ENCODE data around the gene POMP. TPM values are rescaled to one million over a fixed set of nuclear protein-coding genes. Genes with fewer than 3 reads are reported as not detected.

The POMP gene
- total RNA-seq, 1 experiment from 2014 or later: 203 TPM

GRCh38 chr13:28624707-28625432 is 34.1 kb upstream of the POMP start:
- Histone ChIP-seq H3K4me1 (no peaks in the 10 kb centered on the region), H3K4me3 (no peak overlapping the region), H3K27ac (no peak overlapping the region), H3K27me3 (no peaks in the 10 kb centered on the region), H3K9me3 (replicated peaks) (no peaks in the 10 kb centered on the region), H3K36me3 (no peaks in the 10 kb centered on the region)
- DNase-seq: no peak

GRCh38 chr13:28626266-28626665 is 32.7 kb upstream of the POMP start:
- Histone ChIP-seq H3K27me3 (no peaks in the 10 kb centered on the region; the same call in 1 of the 2 replicates), H3K4me3 (no peak overlapping the region), H3K27ac (no peak overlapping the region), H3K9me3 (replicated peaks) (no peaks in the 10 kb centered on the region), H3K4me1 (no peaks in the 10 kb centered on the region), H3K36me3 (no peaks in the 10 kb centered on the region)
- DNase-seq: no peak

GRCh38 chr13:28628241-28628640 is 30.7 kb upstream of the POMP start:
- no peak overlapping the region for H3K27ac ChIP-seq
- H3K4me3 ChIP-seq: no peak overlapping the region
- H3K4me1 ChIP-seq: no peaks in the 10 kb centered on the region
- no peaks in the 10 kb centered on the region for H3K9me3 ChIP-seq (replicated peaks)
- no peaks in the 10 kb centered on the region; the same call in 1 of the 2 replicates for H3K27me3 ChIP-seq
- no peaks in the 10 kb centered on the region for H3K36me3 ChIP-seq
- no peak for DNase-seq

- Histone ChIP-seq H3K4me3 (no peak overlapping the region), H3K27me3 (no peaks in the 10 kb centered on the region; the same call in 1 of the 2 replicates), H3K27ac (no peak overlapping the region), H3K4me1 (no peaks in the 10 kb centered on the region), H3K9me3 (replicated peaks) (no peaks in the 10 kb centered on the region), H3K36me3 (no peaks in the 10 kb centered on the region)
- no peak for DNase-seq
Measured at GRCh38 chr13:28630869-28631268, 28.1 kb upstream of the POMP start.

- DNase-seq: no peak
- no peak overlapping the region for H3K27ac ChIP-seq
- H3K4me3 ChIP-seq: no peak overlapping the region
- no peaks in the 10 kb centered on the region for H3K9me3 ChIP-seq (replicated peaks)
- H3K36me3 ChIP-seq: no peaks in the 10 kb centered on the region
- H3K4me1 ChIP-seq: peaks cover 5% of the 10 kb centered on the region; the same call in 1 of the 2 replicates
- no peaks in the 10 kb centered on the region; the same call in 1 of the 2 replicates for H3K27me3 ChIP-seq
Measured at GRCh38 chr13:28631801-28632200, 27.1 kb upstream of the POMP start.

GRCh38 chr13:28636069-28636468 is 22.9 kb upstream of the POMP start:
- Histone ChIP-seq H3K36me3 (no peaks in the 10 kb centered on the region), H3K9me3 (replicated peaks) (no peaks in the 10 kb centered on the region), H3K27ac (no peak overlapping the region), H3K27me3 (no peaks in the 10 kb centered on the region), H3K4me3 (no peak overlapping the region), H3K4me1 (peaks cover 5% of the 10 kb centered on the region; the same call in 1 of the 2 replicates)
- DNase-seq: no peak

- Histone ChIP-seq H3K9me3 (replicated peaks) (no peaks in the 10 kb centered on the region), H3K36me3 (no peaks in the 10 kb centered on the region), H3K4me1 (peaks cover 5% of the 10 kb centered on the region; the same call in 1 of the 2 replicates), H3K27me3 (no peaks in the 10 kb centered on the region), H3K4me3 (no peak overlapping the region), H3K27ac (no peak overlapping the region)
- DNase-seq: peak; percentile 60 to 80
Measured at GRCh38 chr13:28636677-28637317, 22.1 kb upstream of the POMP start.

GRCh38 chr13:28637714-28638355 is 21.1 kb upstream of the POMP start:
- no peak for DNase-seq
- Histone ChIP-seq H3K27ac (no peak overlapping the region), H3K9me3 (replicated peaks) (no peaks in the 10 kb centered on the region), H3K27me3 (no peaks in the 10 kb centered on the region), H3K4me1 (peaks cover 5% of the 10 kb centered on the region; the same call in 1 of the 2 replicates), H3K36me3 (no peaks in the 10 kb centered on the region), H3K4me3 (no peak overlapping the region)

GRCh38 chr13:28638756-28639155 is 20.2 kb upstream of the POMP start:
- DNase-seq: no peak
- H3K36me3 ChIP-seq: no peaks in the 10 kb centered on the region
- peaks cover 5% of the 10 kb centered on the region; the same call in 1 of the 2 replicates for H3K4me1 ChIP-seq
- no peaks in the 10 kb centered on the region for H3K27me3 ChIP-seq
- H3K27ac ChIP-seq: no peak overlapping the region
- no peaks in the 10 kb centered on the region for H3K9me3 ChIP-seq (replicated peaks)
- H3K4me3 ChIP-seq: no peak overlapping the region

- DNase-seq: no peak
- no peaks in the 10 kb centered on the region for H3K36me3 ChIP-seq
- no peaks in the 10 kb centered on the region for H3K27me3 ChIP-seq
- H3K9me3 ChIP-seq (replicated peaks): no peaks in the 10 kb centered on the region
- H3K4me1 ChIP-seq: peaks cover 5% of the 10 kb centered on the region; the same call in 1 of the 2 replicates
- H3K27ac ChIP-seq: no peak overlapping the region
- no peak overlapping the region for H3K4me3 ChIP-seq
Measured at GRCh38 chr13:28640861-28641599, 17.9 kb upstream of the POMP start.

GRCh38 chr13:28641600-28641926 is 17.4 kb upstream of the POMP start:
- no peaks in the 10 kb centered on the region for H3K9me3 ChIP-seq (replicated peaks)
- no peaks in the 10 kb centered on the region for H3K27me3 ChIP-seq
- H3K4me1 ChIP-seq: peaks cover under 1% of the 10 kb centered on the region; the same call in 1 of the 2 replicates
- no peak overlapping the region for H3K27ac ChIP-seq
- no peak for DNase-seq
- H3K4me3 ChIP-seq: no peak overlapping the region
- no peaks in the 10 kb centered on the region for H3K36me3 ChIP-seq

GRCh38 chr13:28650284-28650683 is 8.6 kb upstream of the POMP start:
- H3K4me3 ChIP-seq: no peak overlapping the region
- no peak for DNase-seq
- no peaks in the 10 kb centered on the region for H3K27me3 ChIP-seq
- no peaks in the 10 kb centered on the region for H3K36me3 ChIP-seq
- no peak overlapping the region for H3K27ac ChIP-seq
- H3K4me1 ChIP-seq: no peaks in the 10 kb centered on the region
- H3K9me3 ChIP-seq (replicated peaks): no peaks in the 10 kb centered on the region

- H3K36me3 ChIP-seq: no peaks in the 10 kb centered on the region
- H3K9me3 ChIP-seq (replicated peaks): no peaks in the 10 kb centered on the region
- H3K27ac ChIP-seq: no peak overlapping the region
- H3K4me3 ChIP-seq: no peak overlapping the region
- no peaks in the 10 kb centered on the region for H3K4me1 ChIP-seq
- H3K27me3 ChIP-seq: no peaks in the 10 kb centered on the region
- no peak for DNase-seq
Measured at GRCh38 chr13:28651810-28652401, 7.0 kb upstream of the POMP start.

GRCh38 chr13:28653111-28653510 is 5.8 kb upstream of the POMP start:
- DNase-seq: no peak
- no peaks in the 10 kb centered on the region for H3K27me3 ChIP-seq

More at GRCh38 chr13:28653111-28653510, 5.8 kb upstream of the POMP start:
- H3K36me3 ChIP-seq: no peaks in the 10 kb centered on the region
- H3K9me3 ChIP-seq (replicated peaks): no peaks in the 10 kb centered on the region
- no peak overlapping the region for H3K4me3 ChIP-seq
- H3K4me1 ChIP-seq: no peaks in the 10 kb centered on the region
- no peak overlapping the region for H3K27ac ChIP-seq
